Endothelial cell of umbilical vein (primary cell): ENCODE data around the gene RHCG. TPM values are rescaled to one million over a fixed set of nuclear protein-coding genes. Genes with fewer than 3 reads are reported as not detected.

Source experiments
- BruUV-seq: library from RNA; stranded (reverse); fragments of 400-500 nt; replicated peaks from 2 replicates; lab custom pipeline; 2021; lab: Mats Ljungman, UMichigan
- CTCF ChIA-PET: fragments of 300-600, 350-600 bp; sonication (Branson Sonifier 250); formaldehyde crosslinking; loops from one replicate; lab custom pipeline; 2021; ENCODE audit warnings: antibody characterized with exemption, inconsistent platforms; lab: Charles Lee
- POLR2A ChIA-PET: fragments of 300-600, 350-600 bp; sonication (Branson Sonifier 250); formaldehyde crosslinking; loops from one replicate; lab custom pipeline; 2021; ENCODE audit warnings: antibody characterized with exemption, inconsistent platforms; lab: Charles Lee
- DNase-seq: peaks from one replicate; pipeline ENCODE4 v3.0.0-alpha.2; 2011; ENCODE audit warnings: low read depth, low spot score
- FAIRE-seq: peaks from 2 replicates; lab custom pipeline; 2011; peaks lifted over from hg19 to GRCh38; lab: Jason Lieb, UNC
- H2AFZ ChIP-seq: 2 replicates; pipeline ENCODE4 v1.6.0; 2012; ENCODE audit warnings: low read depth, low read length, control low read depth, inconsistent platforms
- H3K27ac ChIP-seq: 2 replicates; pipeline ENCODE4 v1.5.1; 2011; ENCODE audit warnings: low read depth, mild to moderate bottlenecking, control low read depth, low read length, moderate library complexity; ENCODE audit not compliant: insufficient read depth
- H3K27me3 ChIP-seq, 2 experiments: 2 replicates each; pipeline versions ENCODE4 v1.6.0 to v1.6.1; 2011; ENCODE audit warnings: low read length in 2 of 2, mixed read lengths in 1 of 2; ENCODE audit not compliant: control insufficient read depth in 2 of 2, insufficient read depth in 2 of 2
- H3K36me3 ChIP-seq, 2 experiments: 2 replicates in 1 of 2; 3 replicates in 1 of 2; pipeline ENCODE4 v1.5.1; 2011; ENCODE audit warnings: low read length in 2 of 2, mild to moderate bottlenecking in 1 of 2, moderate library complexity in 1 of 2; ENCODE audit not compliant: control insufficient read depth in 2 of 2, insufficient read depth in 2 of 2; ENCODE audit errors: extremely low read depth in 1 of 2
- H3K4me1 ChIP-seq: 3 replicates; pipeline ENCODE4 v1.5.1; 2011; ENCODE audit warnings: mild to moderate bottlenecking, low read length; ENCODE audit not compliant: control insufficient read depth, insufficient read depth; ENCODE audit errors: extremely low read depth
- H3K4me2 ChIP-seq: 2 replicates; pipeline ENCODE4 v1.6.1; 2011; ENCODE audit warnings: low read length, control low read depth, mixed read lengths; ENCODE audit not compliant: insufficient read depth
- H3K4me3 ChIP-seq, 3 experiments: fragments of 200-600 bp in 1 of 3; sonication (generic), shearing (Covaris generic) in 1 of 3; replicated peaks in 1 of 3; 2 replicates each; pipeline ENCODE4 v1.5.1; 2011 to 2016; ENCODE audit warnings: control low read depth in 3 of 3, low read length in 3 of 3, mild to moderate bottlenecking in 2 of 3, inconsistent platforms in 1 of 3, low read depth in 1 of 3, moderate library complexity in 1 of 3; ENCODE audit not compliant: insufficient read depth in 1 of 3
- H3K79me2 ChIP-seq: 2 replicates; pipeline ENCODE4 v1.6.0; 2012; ENCODE audit warnings: low read length, inconsistent platforms; ENCODE audit not compliant: control insufficient read depth, insufficient read depth
- H3K9ac ChIP-seq: replicated peaks from 2 replicates; pipeline ENCODE3; 2011; ENCODE audit warnings: low read length, control low read depth; ENCODE audit not compliant: insufficient read depth; ENCODE audit errors: extremely low read depth
- H3K9me1 ChIP-seq: replicated peaks from 3 replicates; pipeline ENCODE4 v1.6.0; 2011; ENCODE audit warnings: mild to moderate bottlenecking, low read length; ENCODE audit not compliant: control insufficient read depth, insufficient read depth; ENCODE audit errors: extremely low read depth
- H3K9me3 ChIP-seq: replicated peaks from 2 replicates; pipeline ENCODE4 v1.5.1; 2012; ENCODE audit warnings: low read length, inconsistent platforms; ENCODE audit not compliant: control insufficient read depth, insufficient read depth
- H4K20me1 ChIP-seq: replicated peaks from 2 replicates; pipeline ENCODE3; 2011; ENCODE audit warnings: mild to moderate bottlenecking, low read length; ENCODE audit not compliant: control insufficient read depth, insufficient read depth; ENCODE audit errors: extremely low read depth
- EZH2 ChIP-seq: IDR thresholded peaks from 2 replicates; pipeline ENCODE4 v1.6.1; 2012; ENCODE audit warnings: borderline replicate concordance, low read depth, mild to moderate bottlenecking, moderate library complexity, low read length, inconsistent platforms; ENCODE audit not compliant: severe bottlenecking
- FOS ChIP-seq: IDR thresholded peaks from 2 replicates; pipeline ENCODE4 v1.6.1; 2011; ENCODE audit warnings: mild to moderate bottlenecking, low read length, moderate library complexity, borderline replicate concordance; ENCODE audit not compliant: insufficient read depth
- GATA2 ChIP-seq: IDR thresholded peaks from 2 replicates; pipeline ENCODE4 v1.7.0; 2011; ENCODE audit warnings: low read depth, mild to moderate bottlenecking, moderate library complexity, mixed read lengths, low read length; ENCODE audit not compliant: insufficient read length, insufficient read depth
- JUN ChIP-seq: IDR thresholded peaks from 2 replicates; pipeline ENCODE4 v1.6.1; 2011; ENCODE audit warnings: borderline replicate concordance, low read depth; ENCODE audit not compliant: insufficient read length, insufficient read depth
- MYC ChIP-seq: IDR thresholded peaks from one replicate; pipeline ENCODE4 v1.6.1; 2011; ENCODE audit warnings: mild to moderate bottlenecking, low read depth, low read length
- POLR2AphosphoS5 ChIP-seq: IDR thresholded peaks from 2 replicates; pipeline ENCODE4 v1.6.1; 2012; ENCODE audit warnings: low read depth, mild to moderate bottlenecking, control low read depth, low read length, moderate library complexity; ENCODE audit not compliant: insufficient read depth
- dilution Hi-C: fragments of 300-500 bp; cut with MboI; formaldehyde crosslinking; loops from one replicate; pipeline ENCODE4 v1.15.0; 2019; ENCODE audit warnings: low sequenced_read_pairs; ENCODE audit not compliant: extremely low pct_ligation_motif_present
- intact Hi-C: fragments of 100-400 bp; cut with micrococcal nuclease; formaldehyde crosslinking; loops from one replicate; pipeline ENCODE4 v1.10.0; 2022
- polyA plus RNA-seq, 4 experiments: library from polyadenylated mRNA; depleted of rRNA in 3 of 4; stranded (reverse) in 3 of 4; unstranded in 1 of 4; fragments of >200 nt; gene quantifications; 2 replicates each; pipeline versions ENCODE4 v1.2.1 to v1.2.3, GENCODE V29; 2011 to 2012; ENCODE audit warnings: missing spikeins in 1 of 4
- total RNA-seq: library from RNA; stranded (reverse); gene quantifications from 2 replicates; pipeline ENCODE4 v1.2.3, GENCODE V29; 2021
- TF ChIP-seq, protein P1 (sequence below), 2 donors: IDR thresholded peaks; 1 replicate in 1 of 2; 2 replicates in 1 of 2; pipeline ENCODE4 v1.5.1; 2011; ENCODE audit warnings: low read length in 2 of 2, mild to moderate bottlenecking in 2 of 2, moderate library complexity in 2 of 2, control low read depth in 1 of 2, inconsistent platforms in 1 of 2, low read depth in 1 of 2; ENCODE audit not compliant: insufficient read depth in 1 of 2; ENCODE audit errors: extremely low read depth in 1 of 2

Gene RHCG
- total and polyA plus RNA-seq, 2 donors (not counting 3 experiments of a cell fraction or from before 2014, with no cell fraction given): not detected

DNA sequence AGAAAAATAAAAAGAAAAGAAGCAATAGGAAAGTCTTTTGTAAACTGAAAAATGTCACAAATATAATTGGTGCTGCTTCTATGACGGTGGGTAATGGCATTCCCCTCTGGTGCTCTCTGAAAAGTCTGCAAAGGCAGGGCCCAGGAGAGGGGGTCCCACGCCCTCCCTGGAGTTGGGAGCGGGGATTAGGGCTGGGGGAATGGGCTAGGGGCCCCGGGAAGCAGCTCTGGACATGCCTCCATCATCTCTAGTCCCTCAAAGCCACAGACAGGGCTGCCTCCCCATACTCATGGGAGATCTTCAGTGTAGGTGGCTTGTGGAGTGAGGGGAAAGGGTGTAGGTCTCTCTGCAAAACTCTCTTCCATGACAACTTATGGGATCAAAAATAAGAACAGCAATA, 7.8 kb upstream of the RHCG start:
- peaks cover 3 to 7% of the 10 kb centered on the region in 2 experiments for H3K27me3 ChIP-seq
- no peaks in the 10 kb centered on the region for H3K4me1 ChIP-seq
- dilution Hi-C loops: no loop called here
- DNase-seq: no peak
- ChIA-PET CTCF (interaction anchor here (0.6 kb wide), 1 partner anchor 23 kb away, joined by 3 read pairs; no protein-coding TSS in a partner anchor), POLR2A (no interaction called here)
- FAIRE-seq: no peak
- no peaks in the 10 kb centered on the region for H4K20me1 ChIP-seq
- no peak overlapping the region for H2AFZ ChIP-seq
- TF ChIP-seq JUN: no peak
- TF ChIP-seq POLR2AphosphoS5: no peak
- no peak overlapping the region for H3K27ac ChIP-seq
- H3K36me3 ChIP-seq: no peaks in the 10 kb centered on the region
- H3K4me3 ChIP-seq: no peak overlapping the region
- no peak overlapping the region for H3K4me2 ChIP-seq
- BruUV-seq: no TSS peak
- intact Hi-C loops: no loop called here
- H3K79me2 ChIP-seq: no peaks in the 10 kb centered on the region
- H3K9me1 ChIP-seq: no peaks in the 10 kb centered on the region
- H3K9ac ChIP-seq: no peak overlapping the region
- no peaks in the 10 kb centered on the region for H3K9me3 ChIP-seq

DNA sequence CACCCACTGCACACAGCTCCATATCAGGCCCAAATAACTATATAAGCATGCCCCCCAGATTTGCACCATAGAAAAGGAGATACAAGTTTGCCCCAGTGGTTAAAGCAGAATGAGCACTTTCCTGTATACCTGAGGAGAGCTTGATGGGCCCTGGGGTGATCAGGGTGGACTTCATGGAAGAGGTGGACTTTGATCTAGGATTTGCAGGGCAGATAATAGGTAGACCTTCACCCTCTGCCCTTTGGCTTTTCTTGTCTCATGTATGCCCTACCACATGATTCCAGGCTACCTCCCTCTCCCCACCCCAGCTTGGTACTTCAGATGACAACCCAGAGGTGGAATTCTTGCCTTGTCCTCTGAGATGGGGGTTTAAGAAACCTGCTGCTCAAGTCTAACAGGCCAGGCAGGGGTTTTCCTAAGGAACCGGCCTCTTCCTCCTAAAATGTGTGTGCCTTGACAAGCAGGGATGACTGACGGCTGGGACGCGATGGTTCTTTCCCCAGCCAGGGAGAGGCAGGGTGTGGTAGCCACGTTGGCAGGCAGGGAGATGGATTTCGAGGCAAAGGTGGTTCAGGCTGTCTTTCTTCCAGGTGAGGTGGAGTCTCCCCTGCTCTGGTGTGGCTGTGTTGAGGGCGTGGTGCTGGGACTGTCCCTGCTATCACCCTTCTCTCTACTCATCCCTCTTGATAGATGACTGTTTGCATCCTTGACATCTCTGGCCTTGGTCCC, 6.6 kb upstream of the RHCG start:
- intact Hi-C loops: no loop called here

More for the DNA sequence above, 6.6 kb upstream of the RHCG start:
- FAIRE-seq: no peak
- no TSS peak for BruUV-seq
- Histone ChIP-seq H3K4me3 (no peak overlapping the region), H3K9ac (no peak overlapping the region), H3K9me1 (no peaks in the 10 kb centered on the region), H3K27ac (no peak overlapping the region), H3K4me2 (no peak overlapping the region), H3K9me3 (no peaks in the 10 kb centered on the region), H2AFZ (no peak overlapping the region), H3K79me2 (no peaks in the 10 kb centered on the region), H3K4me1 (no peaks in the 10 kb centered on the region), H4K20me1 (no peaks in the 10 kb centered on the region), H3K36me3 (no peaks in the 10 kb centered on the region), H3K27me3 (peaks cover 3 to 7% of the 10 kb centered on the region in 2 experiments)
- no peak for DNase-seq
- CTCF ChIA-PET: no interaction called here
- no peak for TF ChIP-seq MYC
- TF ChIP-seq EZH2: no peak
- no peak for TF ChIP-seq FOS
- no peak for TF ChIP-seq GATA2
- TF ChIP-seq, protein P1, sequence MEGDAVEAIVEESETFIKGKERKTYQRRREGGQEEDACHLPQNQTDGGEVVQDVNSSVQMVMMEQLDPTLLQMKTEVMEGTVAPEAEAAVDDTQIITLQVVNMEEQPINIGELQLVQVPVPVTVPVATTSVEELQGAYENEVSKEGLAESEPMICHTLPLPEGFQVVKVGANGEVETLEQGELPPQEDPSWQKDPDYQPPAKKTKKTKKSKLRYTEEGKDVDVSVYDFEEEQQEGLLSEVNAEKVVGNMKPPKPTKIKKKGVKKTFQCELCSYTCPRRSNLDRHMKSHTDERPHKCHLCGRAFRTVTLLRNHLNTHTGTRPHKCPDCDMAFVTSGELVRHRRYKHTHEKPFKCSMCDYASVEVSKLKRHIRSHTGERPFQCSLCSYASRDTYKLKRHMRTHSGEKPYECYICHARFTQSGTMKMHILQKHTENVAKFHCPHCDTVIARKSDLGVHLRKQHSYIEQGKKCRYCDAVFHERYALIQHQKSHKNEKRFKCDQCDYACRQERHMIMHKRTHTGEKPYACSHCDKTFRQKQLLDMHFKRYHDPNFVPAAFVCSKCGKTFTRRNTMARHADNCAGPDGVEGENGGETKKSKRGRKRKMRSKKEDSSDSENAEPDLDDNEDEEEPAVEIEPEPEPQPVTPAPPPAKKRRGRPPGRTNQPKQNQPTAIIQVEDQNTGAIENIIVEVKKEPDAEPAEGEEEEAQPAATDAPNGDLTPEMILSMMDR (IDR thresholded peaks at IDR 0.05; ENCODE audit: extremely low read depth in 1 of 2, insufficient read depth in 1 of 2, low read depth in 1 of 2, low read length in 2 of 2): no peak
- no peak for TF ChIP-seq POLR2AphosphoS5
- POLR2A ChIA-PET: no interaction called here
- dilution Hi-C loops: no loop called here
